ENCODE results near the gene PLSCR1. TPM values are rescaled to one million over a fixed set of nuclear protein-coding genes. Genes with fewer than 3 reads are reported as not detected.

PLSCR1 gene
- 40.4 TPM for total RNA-seq

GRCh38 chr3:146544002-146544928 is at the start of gene PLSCR1:
TSS of gene PLSCR1 (minus strand) at chr3:146544607. CDS start at chr3:146536552, 8,055 bp downstream.

GRCh38 chr3:146469150-146470017 is 75.0 kb downstream of the PLSCR1 start, which contains the start of gene PLSCR2:
TSS of gene PLSCR2 (minus strand) at chr3:146469561. CDS start at chr3:146459904, 9,657 bp downstream.

Other genes with a start within 250 kb of the PLSCR1 start
- gene PLSCR2, start 75.0 kb downstream of the PLSCR1 start, total RNA-seq = not detected
- not detected for gene PLSCR5, start 60.7 kb upstream of the PLSCR1 start, total RNA-seq